Adrenal gland (tissue), 12 donors: ENCODE measurements around the gene YWHAQ. TPM values are rescaled to one million over a fixed set of nuclear protein-coding genes. Genes with fewer than 3 reads are reported as not detected.

Source experiments
- DNase-seq, 7 donors: peaks; one replicate each; pipeline ENCODE4 v3.0.0-alpha.2; 2019 to 2020
- H3K27ac ChIP-seq, 5 donors: fragments of 200-600 bp; sonication (generic) in 4 of 5; 1 replicate in 3 of 5; 2 replicates in 2 of 5; pipeline versions ENCODE4 v1.5.1 to v1.8.0; 2016 to 2020; ENCODE audit warnings: mild to moderate bottlenecking in 1 of 5
- H3K27me3 ChIP-seq: fragments of 200-600 bp; 2 replicates; pipeline ENCODE4 v1.8.0; 2021
- H3K36me3 ChIP-seq, 2 donors: fragments of 200-600 bp; replicated peaks in 1 of 2; 1 replicate in 1 of 2; 2 replicates in 1 of 2; pipeline versions ENCODE4 v1.5.1 to v1.8.0; 2018 to 2022
- H3K4me1 ChIP-seq, 2 donors: fragments of 200-600 bp; replicated peaks in 1 of 2; 1 replicate in 1 of 2; 2 replicates in 1 of 2; pipeline versions ENCODE4 v1.5.1 to v1.8.0; 2018 to 2021
- H3K4me3 ChIP-seq, 4 donors: fragments of 200-600 bp; sonication (generic) in 3 of 4; one replicate each; pipeline ENCODE4 v1.5.1; 2016 to 2018
- H3K9me3 ChIP-seq, 3 donors: fragments of 200-600 bp; sonication (generic) in 1 of 3; replicated peaks in 1 of 3; 1 replicate in 2 of 3; 2 replicates in 1 of 3; pipeline versions ENCODE4 v1.5.1 to v1.8.0; 2016 to 2021
- POLR2A ChIP-seq, 2 donors: fragments of 450-650 bp; IDR thresholded peaks; one replicate each; pipeline ENCODE4 v1.6.1; 2017; ENCODE audit warnings: antibody characterized with exemption in 2 of 2, mild to moderate bottlenecking in 2 of 2, moderate library complexity in 1 of 2
- WGBS, 4 donors: extraction: QIAGEN DNeasy Blood & Tissue Kit in 2 of 4; methylation state at CpG; one replicate each; pipeline versions ENCODE4 v1.1.5 to v1.1.7; 2013 to 2017; 5-methylcytosine and 5-hydroxymethylcytosine counted together
- intact Hi-C, 2 donors: fragments of 100-400 bp; cut with DNase I; formaldehyde crosslinking; loops; one replicate each; pipeline versions ENCODE4 v1.14.1 to v1.15.0; 2022 to 2023
- polyA plus RNA-seq, 3 donors: library from polyadenylated mRNA; stranded (reverse); fragments of 200-250 nt in 2 of 3; fragments of 350-450 nt in 1 of 3; fragmentation: Illumina TruSeq in 1 of 3; extraction: RNeasy Lipid Tissue Mini Kit (QIAGEN cat#74804) in 1 of 3; gene quantifications; one replicate each; pipeline ENCODE4 v1.2.3, GENCODE V29; 2013 to 2014
- total RNA-seq, 9 donors: library from RNA; depleted of rRNA in 4 of 9; stranded (reverse); fragments of >200 nt in 4 of 9; fragments of 120-200 nt in 1 of 9; fragmentation: NEBNext Ultra II Directional in 1 of 9; extraction: Animal tissue kit (Norgen Biotek cat#: 25700) in 1 of 9; gene quantifications; one replicate each; pipeline versions ENCODE4 v1.1.0 to v1.2.4, GENCODE V29; 2013 to 2023
- TF ChIP-seq, protein P1 (sequence below), 6 experiments: fragments of 450-650 bp in 4 of 6; fragments of 200-600 bp in 2 of 6; sonication (generic) in 1 of 6; IDR thresholded peaks; 1 replicate in 5 of 6; 2 replicates in 1 of 6; pipeline versions ENCODE4 v1.5.1 to v1.8.0; 2016 to 2021; ENCODE audit warnings: antibody characterized with exemption in 6 of 6, mild to moderate bottlenecking in 2 of 6, moderate library complexity in 1 of 6
- donor health status: healthy with polysubstance abuse.
- donor health status: Bipolar disorder and iron deficiency.
- donor health status: DM: yes; HTN: yes; CAD: no.
- donor health status: DM: no; HTN: no; CAD: no.
- donor health status: DM: no; HTN: no; CAD: no.
- donor health status: DM: yes; HTN: yes; CAD: no.

Gene YWHAQ
- total and polyA plus RNA-seq, 12 donors: 74.1 to 477 (median 241) TPM

DNA sequence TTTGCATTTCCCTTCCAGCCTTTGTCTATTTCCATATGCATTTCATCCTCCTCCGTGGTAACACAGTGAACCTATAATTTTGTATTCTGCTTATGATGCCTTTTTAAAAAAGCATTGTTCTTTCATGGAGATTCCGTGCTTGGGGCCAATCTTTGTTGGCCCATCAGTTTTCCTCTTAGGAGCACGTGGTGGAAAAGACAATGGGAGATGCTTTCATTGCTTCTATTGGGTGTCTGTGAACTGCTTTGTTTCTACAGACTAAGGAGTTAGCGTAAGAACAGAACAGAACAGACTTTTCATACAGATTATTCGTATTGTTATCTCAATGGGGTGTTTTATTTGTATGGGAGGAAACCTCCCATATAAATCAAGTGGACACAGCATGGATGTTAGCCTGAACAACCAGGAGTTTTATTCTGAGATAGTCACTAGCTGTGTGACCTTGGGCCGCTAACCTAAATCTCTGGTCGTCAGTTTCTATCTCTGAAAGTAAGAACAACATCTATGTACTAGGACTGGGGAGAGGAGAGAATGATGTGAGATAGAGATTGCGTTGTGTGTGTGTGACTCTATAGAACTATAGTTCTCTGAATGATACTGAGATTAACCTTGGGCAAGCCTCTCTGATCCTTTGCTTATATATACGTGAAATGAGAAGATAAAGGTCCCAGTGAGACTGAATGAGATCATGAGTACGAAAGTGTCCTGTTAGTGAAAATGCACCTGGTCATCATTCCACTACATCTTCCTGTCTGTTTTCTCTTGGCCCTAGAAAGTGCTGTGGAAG lies 22.9 kb upstream of the YWHAQ start:
- intact Hi-C loops: no loop called here
- no peaks in the 10 kb centered on the region for H3K9me3 ChIP-seq
- no peaks in the 10 kb centered on the region for H3K36me3 ChIP-seq
- no peak overlapping the region for H3K27ac ChIP-seq
- H3K27me3 ChIP-seq: no peaks in the 10 kb centered on the region
- 64 to 77% (median 72%) methylated on average over 10 of the region's 10 CpGs for WGBS, 4 donors
- peaks cover 0 to 12% of the 10 kb centered on the region in 2 donors for H3K4me1 ChIP-seq
- TF ChIP-seq POLR2A (IDR thresholded peaks at IDR 0.05): no peak
- TF ChIP-seq, protein P1, sequence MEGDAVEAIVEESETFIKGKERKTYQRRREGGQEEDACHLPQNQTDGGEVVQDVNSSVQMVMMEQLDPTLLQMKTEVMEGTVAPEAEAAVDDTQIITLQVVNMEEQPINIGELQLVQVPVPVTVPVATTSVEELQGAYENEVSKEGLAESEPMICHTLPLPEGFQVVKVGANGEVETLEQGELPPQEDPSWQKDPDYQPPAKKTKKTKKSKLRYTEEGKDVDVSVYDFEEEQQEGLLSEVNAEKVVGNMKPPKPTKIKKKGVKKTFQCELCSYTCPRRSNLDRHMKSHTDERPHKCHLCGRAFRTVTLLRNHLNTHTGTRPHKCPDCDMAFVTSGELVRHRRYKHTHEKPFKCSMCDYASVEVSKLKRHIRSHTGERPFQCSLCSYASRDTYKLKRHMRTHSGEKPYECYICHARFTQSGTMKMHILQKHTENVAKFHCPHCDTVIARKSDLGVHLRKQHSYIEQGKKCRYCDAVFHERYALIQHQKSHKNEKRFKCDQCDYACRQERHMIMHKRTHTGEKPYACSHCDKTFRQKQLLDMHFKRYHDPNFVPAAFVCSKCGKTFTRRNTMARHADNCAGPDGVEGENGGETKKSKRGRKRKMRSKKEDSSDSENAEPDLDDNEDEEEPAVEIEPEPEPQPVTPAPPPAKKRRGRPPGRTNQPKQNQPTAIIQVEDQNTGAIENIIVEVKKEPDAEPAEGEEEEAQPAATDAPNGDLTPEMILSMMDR (IDR thresholded peaks at IDR 0.05): no peak
- no peak for DNase-seq
- no peak overlapping the region for H3K4me3 ChIP-seq

DNA sequence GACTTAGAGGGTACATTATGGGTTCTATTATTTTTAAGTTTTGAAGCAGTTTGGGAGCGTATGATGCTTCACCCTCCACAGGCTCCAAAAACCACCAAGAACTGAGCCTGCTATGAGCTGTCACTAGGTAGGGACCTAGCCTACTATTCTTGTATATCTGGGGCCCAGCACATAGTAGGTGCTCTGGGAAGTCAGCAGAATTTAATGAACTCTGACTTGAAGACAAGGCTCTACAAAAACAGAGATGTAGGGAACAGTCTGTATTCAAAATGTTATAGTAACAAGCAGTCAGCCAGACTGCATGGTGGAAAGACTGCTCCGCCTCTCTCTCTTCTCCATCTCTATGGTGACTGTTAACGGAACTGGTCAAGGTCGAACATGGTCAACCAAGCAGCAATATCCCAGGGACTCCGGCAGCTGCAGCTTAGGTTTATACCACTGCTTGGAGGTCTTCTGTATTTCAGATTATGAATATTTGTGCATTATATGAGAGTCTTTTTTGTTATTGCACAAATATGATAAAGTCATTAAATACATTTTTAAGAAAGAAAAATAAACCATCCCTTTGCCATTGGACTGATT lies 22.2 kb upstream of the YWHAQ start:
- WGBS, 4 donors: 40 to 53% (median 45%) methylated on average over 5 of the region's 5 CpGs
- intact Hi-C loops: no loop called here
- H3K4me1 ChIP-seq: peaks cover 0 to 12% of the 10 kb centered on the region in 2 donors

DNA sequence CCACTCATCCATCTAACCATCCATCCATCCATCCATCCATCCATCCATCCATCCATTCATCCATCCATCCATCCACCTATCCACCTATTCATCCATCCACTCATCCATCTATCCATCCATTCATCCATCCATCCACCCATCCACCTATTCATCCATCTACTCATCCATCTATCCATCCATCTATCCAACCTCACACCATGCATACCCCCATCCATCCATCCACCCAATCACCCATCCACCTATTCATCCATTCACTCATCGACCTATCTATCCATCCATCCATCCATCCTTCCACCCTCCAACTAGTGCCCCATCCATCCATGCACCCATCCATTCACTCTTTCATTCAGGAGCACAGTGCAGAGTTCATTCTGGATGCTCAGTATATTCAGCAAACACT lies 21.5 kb upstream of the YWHAQ start:
- H3K36me3 ChIP-seq: no peaks in the 10 kb centered on the region
- H3K4me1 ChIP-seq: peaks cover 0 to 10% of the 10 kb centered on the region in 2 donors
- no peak for DNase-seq
- no peak overlapping the region for H3K27ac ChIP-seq
- intact Hi-C loops: no loop called here
- TF ChIP-seq, protein P1 (IDR thresholded peaks at IDR 0.05): no peak
- no peak for TF ChIP-seq POLR2A (IDR thresholded peaks at IDR 0.05)
- WGBS, 4 donors: 38 to 97% (median 94%) methylated on average over 1 of the region's 1 CpG
- no peaks in the 10 kb centered on the region for H3K9me3 ChIP-seq
- H3K4me3 ChIP-seq: no peak overlapping the region
- no peaks in the 10 kb centered on the region for H3K27me3 ChIP-seq

More for the DNA sequence above, 22.2 kb upstream of the YWHAQ start:
- H3K27ac ChIP-seq: no peak overlapping the region
- H3K36me3 ChIP-seq: no peaks in the 10 kb centered on the region
- H3K27me3 ChIP-seq: no peaks in the 10 kb centered on the region
- TF ChIP-seq POLR2A (IDR thresholded peaks at IDR 0.05): no peak
- TF ChIP-seq, protein P1 (IDR thresholded peaks at IDR 0.05): no peak
- H3K4me3 ChIP-seq: no peak overlapping the region
- DNase-seq: peak in 5 of 7 donors; percentile 33 to 59 (median 38)
- H3K9me3 ChIP-seq: no peaks in the 10 kb centered on the region

DNA sequence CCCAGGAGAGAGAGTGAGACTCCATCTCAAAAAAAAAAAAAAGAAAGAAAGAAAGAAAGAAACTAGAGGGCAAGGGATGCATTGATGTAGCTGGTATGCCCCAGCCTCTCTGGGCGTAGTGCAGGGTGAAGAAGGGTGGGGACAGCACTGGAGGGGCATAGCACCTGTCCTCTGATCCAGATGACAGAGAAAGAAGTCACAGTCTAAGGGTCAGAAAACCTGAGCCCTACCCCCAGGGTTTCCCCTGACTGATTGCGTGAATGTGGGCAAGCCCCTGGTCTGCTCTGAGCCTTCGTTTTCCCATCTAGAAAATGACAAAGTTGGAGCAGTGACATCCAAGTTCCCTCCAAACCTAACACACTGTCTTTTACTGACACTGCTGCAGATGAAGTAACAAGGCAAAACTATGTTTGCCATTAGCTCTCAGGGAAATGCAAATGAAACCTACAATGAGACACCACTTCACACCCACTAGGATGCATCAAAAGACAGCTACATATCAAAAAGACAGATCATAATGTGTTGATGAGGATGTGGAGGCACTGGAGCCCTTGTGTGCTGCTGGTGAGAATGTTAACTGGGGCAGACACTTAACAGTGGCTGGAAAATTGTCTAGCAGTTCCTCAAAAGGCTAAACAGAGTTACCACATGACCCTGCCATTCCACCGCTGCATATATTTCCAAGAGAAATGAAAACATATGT lies 19.5 kb upstream of the YWHAQ start:
- TF ChIP-seq, protein P1 (IDR thresholded peaks at IDR 0.05): no peak
- TF ChIP-seq POLR2A (IDR thresholded peaks at IDR 0.05): no peak
- no peaks in the 10 kb centered on the region for H3K9me3 ChIP-seq
- intact Hi-C loops: no loop called here
- DNase-seq: no peak
- no peaks in the 10 kb centered on the region for H3K27me3 ChIP-seq
- H3K4me1 ChIP-seq: peaks cover 0 to 3% of the 10 kb centered on the region in 2 donors
- no peak overlapping the region for H3K4me3 ChIP-seq
- 51 to 88% (median 77%) methylated on average over 4 of the region's 4 CpGs for WGBS, 4 donors
- no peak overlapping the region for H3K27ac ChIP-seq
- no peaks in the 10 kb centered on the region for H3K36me3 ChIP-seq
